ENCODE data around the gene OR2T11.
"Not testable (repeated sequence)": the region's sequence is repeated elsewhere in the genome, so short reads cannot be mapped to it uniquely, and the experiment has no call there.

The OR2T11 gene

GRCh38 chr1:248590055-248590454 lies 44.8 kb downstream of the OR2T11 start:
- Mint-ChIP-seq H3K4me1 (ENCODE audit: low read depth) (no peaks in the 10 kb centered on the region), H3K27ac (no peak overlapping the region), H3K9me3 (ENCODE audit: low read depth) (no peaks in the 10 kb centered on the region), H3K27me3 (no peaks in the 10 kb centered on the region), H3K36me3 (peaks cover 3% of the 10 kb centered on the region), H3K4me3 (no peak overlapping the region)

GRCh38 chr1:248589334-248589733 lies 45.6 kb downstream of the OR2T11 start:
- H3K4me3 Mint-ChIP-seq: no peak overlapping the region
- no peak overlapping the region for H3K27ac Mint-ChIP-seq
- H3K9me3 Mint-ChIP-seq (ENCODE audit: low read depth): no peaks in the 10 kb centered on the region
- peaks cover 3% of the 10 kb centered on the region for H3K36me3 Mint-ChIP-seq
- no peaks in the 10 kb centered on the region for H3K4me1 Mint-ChIP-seq (ENCODE audit: low read depth)
- H3K27me3 Mint-ChIP-seq: no peaks in the 10 kb centered on the region

DNA sequence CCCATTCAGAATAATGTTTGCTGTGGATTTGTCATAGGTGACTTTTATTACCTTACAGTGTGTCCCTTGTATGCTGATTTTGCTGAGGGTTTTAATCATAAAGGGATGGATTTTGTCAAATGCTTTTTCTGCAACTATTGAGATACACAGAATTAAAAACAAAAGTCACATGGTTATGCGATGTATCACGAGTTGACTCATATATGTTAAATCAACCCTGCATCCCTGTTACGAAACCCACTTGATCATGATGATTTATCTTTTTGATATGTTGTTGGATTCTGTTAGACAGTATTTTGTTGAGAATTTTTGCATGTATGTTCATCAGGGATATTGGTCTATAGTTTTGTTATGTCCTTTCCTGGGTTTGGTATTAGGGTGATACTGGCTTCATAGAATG lies 49.6 kb downstream of the OR2T11 start:
- no peaks in the 10 kb centered on the region for H3K9me3 Mint-ChIP-seq (ENCODE audit: low read depth)
- H3K36me3 Mint-ChIP-seq: no peaks in the 10 kb centered on the region
- H3K27ac Mint-ChIP-seq: no peak overlapping the region
- H3K4me3 Mint-ChIP-seq: no peak overlapping the region
- H3K27me3 Mint-ChIP-seq: no peaks in the 10 kb centered on the region
- H3K4me1 Mint-ChIP-seq (ENCODE audit: low read depth): no peaks in the 10 kb centered on the region

DNA sequence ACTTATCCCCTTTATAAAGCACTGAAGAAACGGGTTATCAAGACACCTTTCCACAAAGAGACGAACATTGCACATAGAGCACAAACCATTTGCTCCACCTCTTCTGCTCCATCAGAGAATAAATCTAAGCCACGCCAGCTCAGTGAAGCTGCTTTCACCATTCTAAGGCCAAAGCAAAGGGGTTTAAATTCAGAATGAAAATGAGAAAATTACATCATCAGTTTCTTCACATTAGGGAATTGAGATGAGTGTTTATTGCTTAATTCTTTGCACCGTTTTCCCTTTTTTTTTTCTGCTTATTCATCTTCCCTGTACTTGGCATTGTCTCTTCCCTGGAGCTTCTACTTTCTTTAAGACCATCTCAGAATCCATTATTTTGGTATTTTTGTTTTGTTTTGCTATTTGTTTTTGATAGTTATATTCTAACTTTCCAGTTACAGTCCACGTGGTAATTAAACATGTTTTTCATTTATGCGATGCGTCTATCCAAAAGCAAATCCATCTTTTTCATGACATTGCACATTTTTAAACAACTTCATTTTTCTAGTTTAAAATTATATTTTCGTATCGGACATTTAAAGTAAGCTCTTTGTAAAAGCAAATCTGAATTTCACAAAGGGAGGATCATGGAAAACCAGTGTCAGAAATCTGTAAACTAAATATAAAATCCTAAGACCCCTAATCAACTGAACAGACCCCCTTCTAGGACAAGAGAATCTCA lies 58.5 kb downstream of the OR2T11 start:
- Mint-ChIP-seq H3K27me3 (no peaks in the 10 kb centered on the region), H3K4me1 (ENCODE audit: low read depth) (no peaks in the 10 kb centered on the region)

DNA sequence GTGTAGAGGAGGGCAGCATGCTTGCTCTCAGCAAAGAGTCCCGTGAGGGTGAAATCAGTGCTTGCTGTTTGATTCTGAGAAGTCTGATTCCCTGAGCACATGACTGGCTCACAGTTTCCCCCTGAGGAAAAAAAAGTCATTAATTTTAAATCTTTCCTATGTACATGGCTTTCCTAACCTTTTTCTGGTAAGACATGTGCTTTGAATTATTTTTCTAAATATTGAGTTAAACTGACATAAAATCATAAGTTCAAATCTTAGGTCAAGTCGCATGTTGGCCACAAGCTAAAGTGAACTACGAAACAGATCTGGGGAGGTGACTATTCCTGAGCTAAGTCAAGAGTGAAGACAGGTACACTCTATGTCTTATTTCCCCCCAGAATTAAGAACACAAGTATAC lies 60.2 kb downstream of the OR2T11 start, which contains the start of gene OR2T34:
Gene OR2T34 (minus strand): TSS at position 101 of the 400 bp plus-strand sequence. CDS start 0 bp downstream, at position 101.
- not testable (repeated sequence) for H3K4me1 Mint-ChIP-seq (ENCODE audit: low read depth); H3K27ac Mint-ChIP-seq; H3K36me3 Mint-ChIP-seq; H3K27me3 Mint-ChIP-seq; H3K4me3 Mint-ChIP-seq; H3K9me3 Mint-ChIP-seq (ENCODE audit: low read depth)

More for the DNA sequence above, 58.5 kb downstream of the OR2T11 start:
- Mint-ChIP-seq H3K36me3 (no peaks in the 10 kb centered on the region), H3K9me3 (ENCODE audit: low read depth) (peaks cover 10% of the 10 kb centered on the region), H3K27ac (no peak overlapping the region), H3K4me3 (no peak overlapping the region)

DNA sequence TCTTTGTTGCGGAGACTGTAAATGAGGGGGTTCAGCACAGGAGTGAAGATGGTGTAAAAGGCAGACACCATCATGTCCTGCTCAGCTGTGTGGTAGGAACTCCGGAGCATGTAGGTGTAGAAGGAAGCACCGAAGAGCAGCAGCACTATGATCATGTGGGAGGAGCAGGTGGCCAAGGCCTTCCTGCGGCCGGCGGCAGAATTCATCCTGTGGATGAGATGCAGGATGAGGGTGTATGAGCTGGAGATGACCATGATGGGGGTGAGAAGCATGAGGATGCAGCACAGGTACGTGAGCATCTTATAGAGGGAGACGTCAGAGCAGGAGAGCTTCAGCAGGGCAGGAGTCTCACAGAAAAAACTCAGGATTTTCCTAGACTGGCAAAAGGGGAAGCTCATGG lies 61.0 kb downstream of the OR2T11 start:
- not testable (repeated sequence) for H3K9me3 Mint-ChIP-seq (ENCODE audit: low read depth); H3K4me3 Mint-ChIP-seq; H3K27ac Mint-ChIP-seq; H3K4me1 Mint-ChIP-seq (ENCODE audit: low read depth); H3K27me3 Mint-ChIP-seq; H3K36me3 Mint-ChIP-seq
